ENCODE data around the gene NRCAM. TPM values are rescaled to one million over a fixed set of nuclear protein-coding genes. Genes with fewer than 3 reads are reported as not detected.
"Not testable (repeated sequence)": the region's sequence is repeated elsewhere in the genome, so short reads cannot be mapped to it uniquely, and the experiment has no call there.

The NRCAM gene
- total RNA-seq (2013; cell fraction: nucleolus; rRNA removed): 19.5 and 22.2 TPM in 2 replicates
- total RNA-seq (2014; rRNA removed) (0.98 and 1.2 TPM in 2 replicates), total RNA-seq (2014; rRNA removed; fragmentation: Illumina TruSeq; extraction: Trizol) (1.1 and 1.6 TPM in 2 replicates), total RNA-seq (2021) (1.4 and 1.7 TPM in 2 replicates), polyA plus RNA-seq (2011; rRNA removed) (2.0 and 3.0 TPM in 2 replicates), polyA plus RNA-seq (2014; fragmentation: Illumina TruSeq; extraction: Trizol) (1.4 and 2.6 TPM in 2 replicates), polyA plus RNA-seq (2014; fragmentation: Nextera tagmentation; extraction: Ambion mirVana) (under 1 TPM; 0.32 to 0.49 TPM), polyA plus RNA-seq (2014; rRNA removed) (0.59 and 0.75 TPM in 2 replicates), polyA plus RNA-seq (2016; fragmentation: Nextera tagmentation; extraction: Ambion mirVana) (under 1 TPM; 0.30 to 0.92 TPM), polyA minus RNA-seq (2011; rRNA and poly(A)+ RNA removed) (2.8 and 3.2 TPM in 2 replicates), Bru-seq, nascent RNA (percentile 37 among the genes with signal in this experiment), BruChase-seq, experiment 1, labeled RNA remaining after a 6-hour chase (percentile 31 among the genes with signal in this experiment), BruChase-seq, experiment 2, labeled RNA remaining after a 2-hour chase (percentile 33 among the genes with signal in this experiment)
- 1.0 TPM for polyA plus RNA-seq (2011; ENCODE audit: low read depth)
- polyA plus RNA-seq (2011; cell fraction: cytosol; rRNA removed): 0.75 and 1.2 TPM in 2 replicates
- polyA plus RNA-seq (2011; cell fraction: nucleus; rRNA removed): 2.1 and 3.4 TPM in 2 replicates
- polyA plus RNA-seq (2012): 0.93 and 1.5 TPM in 2 replicates
- polyA minus RNA-seq (2011; cell fraction: cytosol; rRNA and poly(A)+ RNA removed): 0.52 and 1.6 TPM in 2 replicates
- polyA minus RNA-seq (2011; cell fraction: nucleus; rRNA and poly(A)+ RNA removed): 3.1 and 3.4 TPM in 2 replicates
- long read RNA-seq, experiment 1, partial matches to known transcripts: 0 of 1 reads
- long read RNA-seq, experiment 1, other reads (novel, unspliced or antisense): 1 of 1 reads
- long read RNA-seq, experiment 2, partial matches to known transcripts: 1 of 2 reads
- long read RNA-seq, experiment 2, other reads (novel, unspliced or antisense): 1 of 2 reads

DNA sequence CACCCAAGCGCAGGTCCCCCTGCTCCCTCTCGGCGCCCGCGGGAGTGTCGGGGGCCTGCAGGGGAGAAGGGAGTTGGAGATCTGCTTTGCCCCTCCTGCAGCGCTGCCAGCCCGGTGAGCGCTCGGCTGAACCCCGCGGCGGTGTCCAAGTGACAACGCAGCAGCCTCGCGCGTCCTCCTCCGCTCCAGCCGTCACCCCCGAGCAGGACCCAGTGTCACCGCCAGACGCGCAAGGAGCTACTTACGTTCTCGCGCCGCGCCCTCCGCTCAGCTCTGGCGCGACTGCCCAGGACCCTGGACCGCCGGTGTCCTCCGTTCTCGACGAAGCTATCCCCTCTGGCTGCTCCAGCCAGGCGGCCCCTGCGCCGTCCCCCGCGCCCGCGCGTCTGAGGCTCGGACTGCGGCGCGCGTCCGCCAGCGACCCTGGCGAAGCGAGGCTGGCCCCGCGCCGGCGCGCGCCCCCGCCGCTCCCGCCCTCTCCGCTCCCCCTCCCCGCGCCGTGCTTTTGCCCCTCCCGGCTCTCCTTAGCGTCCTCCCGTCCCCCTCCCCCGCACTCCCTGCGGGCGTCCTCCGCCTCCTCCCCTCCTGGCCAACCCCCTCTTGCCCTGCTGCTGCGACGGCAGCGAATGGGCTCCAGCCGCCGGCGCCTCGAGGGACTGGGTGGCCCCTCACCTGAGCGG, at the start of gene NRCAM:
Gene NRCAM, minus strand, starts transcription at position 439 of the 680 bp plus-strand sequence. CDS start 216,372 bp downstream, outside the sequence.
- Histone ChIP-seq H4K20me1 (ENCODE audit: control insufficient read depth, insufficient read depth) (no peaks in the 10 kb centered on the region; the same call in 1 of the 2 replicates), H3K9me3 (replicated peaks; ENCODE audit: control insufficient read depth, insufficient read depth, low read length) (no peaks in the 10 kb centered on the region), H3K4me1 (ENCODE audit: control insufficient read depth, insufficient read depth, low read length) (no peaks in the 10 kb centered on the region), H3K4me2 (ENCODE audit: control insufficient read depth, insufficient read depth) (peak within 1 kb of the TSS; percentile 58), H3K27ac (ENCODE audit: control insufficient read depth, insufficient read depth) (no peak within 1 kb of the TSS), H3K27me3 (replicated peaks in 1 of 2; ENCODE audit: control insufficient read depth in 2 of 2, insufficient read depth in 2 of 2, low read length in 1 of 2) (peaks cover 13 to 20% of the 10 kb centered on the region in 2 experiments), H3K9ac (ENCODE audit: control insufficient read depth, insufficient read depth, low read length) (no peak within 1 kb of the TSS), H3K79me2 (ENCODE audit: control insufficient read depth, insufficient read depth, low read length) (no peaks in the 10 kb centered on the region), H3K36me3 (ENCODE audit: control insufficient read depth in 2 of 2, insufficient read depth in 2 of 2, low read length in 1 of 2) (no peaks in the 10 kb centered on the region), H3K4me3 (peak within 1 kb of the TSS; percentile 47; the same call in 1 of the 2 replicates), H2AFZ (ENCODE audit: control insufficient read depth, low read depth, low read length) (peak within 1 kb of the TSS; percentile 17; the same call in 1 of the 2 replicates)
- POLR2A ChIA-PET: no interaction called here
- BruUV-seq (replicated peaks): no TSS peak
- CTCF ChIA-PET: interaction anchor here (0.9 to 4.5 kb wide), 3 partner anchors 30 to 72 kb away, joined by 3 to 28 read pairs (median 4); no protein-coding TSS in a partner anchor
- TF ChIP-seq SUZ12 (IDR thresholded peaks at IDR 0.05; ENCODE audit: unreplicated experiment) (peak; percentile 93), BACH1 (IDR thresholded peaks at IDR 0.05; ENCODE audit: borderline replicate concordance) (no peak), EGR1 (IDR thresholded peaks at IDR 0.05; ENCODE audit: borderline replicate concordance in 1 of 2, low read depth in 2 of 2, low read length in 2 of 2) (peak in 1 of 2 experiments; percentile 28; a peak in 1 of 3 replicates), HDAC6 (IDR thresholded peaks at IDR 0.05; ENCODE audit: unreplicated experiment) (peak; percentile 84)
- in situ Hi-C loops (cut with MboI): loop anchor here (5.0 kb wide), 1 partner anchor 274 kb away; no protein-coding TSS in a partner anchor
- intact Hi-C loops (cut with micrococcal nuclease; ENCODE audit: unreplicated experiment): loop anchor here (1.0 kb wide), 1 partner anchor 276 kb away; no protein-coding TSS in a partner anchor
- WGBS (ENCODE audit: insufficient coverage, insufficient replicate concordance, low lambda C conversion rate, missing lambda C conversion rate): under 1% methylated on average over 53 of the region's 81 CpGs
- ATAC-seq: peak; percentile 55
- RAD21 ChIA-PET (ENCODE audit: unreplicated experiment): interaction anchor here (0.7 to 1.9 kb wide), 3 partner anchors 273 to 276 kb away, joined by 3 to 5 read pairs (median 3); no protein-coding TSS in a partner anchor
- FAIRE-seq: no peak
- DNase-seq (ENCODE audit: low read depth, low spot score): no peak
- SMC1A ChIA-PET (ENCODE audit: uncharacterized antibody, unreplicated experiment): interaction anchor here (0.6 to 0.9 kb wide), 3 partner anchors 14 to 187 kb away, joined by 3 read pairs; no protein-coding TSS in a partner anchor

- H3K27ac ChIP-seq (ENCODE audit: control insufficient read depth, insufficient read depth); H3K9me3 ChIP-seq (replicated peaks; ENCODE audit: control insufficient read depth, insufficient read depth, low read length); FAIRE-seq; H3K27me3 ChIP-seq (replicated peaks in 1 of 2; ENCODE audit: control insufficient read depth in 2 of 2, insufficient read depth in 2 of 2, low read length in 1 of 2); ATAC-seq; H2AFZ ChIP-seq (ENCODE audit: control insufficient read depth, low read depth, low read length); H4K20me1 ChIP-seq (ENCODE audit: control insufficient read depth, insufficient read depth); H3K9ac ChIP-seq (ENCODE audit: control insufficient read depth, insufficient read depth, low read length); CTCF ChIA-PET; BruUV-seq (replicated peaks); intact Hi-C loops (cut with micrococcal nuclease; ENCODE audit: unreplicated experiment); H3K79me2 ChIP-seq (ENCODE audit: control insufficient read depth, insufficient read depth, low read length); H3K36me3 ChIP-seq (ENCODE audit: control insufficient read depth in 2 of 2, insufficient read depth in 2 of 2, low read length in 1 of 2); H3K4me3 ChIP-seq; DNase-seq (ENCODE audit: low read depth, low spot score); H3K4me2 ChIP-seq (ENCODE audit: control insufficient read depth, insufficient read depth); H3K4me1 ChIP-seq (ENCODE audit: control insufficient read depth, insufficient read depth, low read length): not testable (repeated sequence)
- ChIA-PET RAD21 (ENCODE audit: unreplicated experiment) (interaction anchor here (0.6 to 1.5 kb wide), 2 partner anchors 107 to 158 kb away, joined by 3 read pairs; no protein-coding TSS in a partner anchor), SMC1A (ENCODE audit: uncharacterized antibody, unreplicated experiment) (interaction anchor here (1.4 to 1.7 kb wide), 3 partner anchors 10 to 234 kb away, joined by 3 to 6 read pairs (median 3); partner anchors contain the start of gene PNPLA8), POLR2A (interaction anchor here (1.6 kb wide), 1 partner anchor 21 kb away, joined by 10 read pairs; the partner anchor contains the start of gene PNPLA8)
- WGBS (ENCODE audit: insufficient coverage, insufficient replicate concordance, low lambda C conversion rate, missing lambda C conversion rate): 80% methylated on average over 3 of the region's 3 CpGs
- in situ Hi-C loops (cut with MboI): loop anchor here (5.0 kb wide), 1 partner anchor 322 kb away; no protein-coding TSS in a partner anchor
Observed at GRCh38 chr7:108504576-108504975, 48.3 kb upstream of the NRCAM start.
